ENCODE data around the gene CFHR2.

DNA sequence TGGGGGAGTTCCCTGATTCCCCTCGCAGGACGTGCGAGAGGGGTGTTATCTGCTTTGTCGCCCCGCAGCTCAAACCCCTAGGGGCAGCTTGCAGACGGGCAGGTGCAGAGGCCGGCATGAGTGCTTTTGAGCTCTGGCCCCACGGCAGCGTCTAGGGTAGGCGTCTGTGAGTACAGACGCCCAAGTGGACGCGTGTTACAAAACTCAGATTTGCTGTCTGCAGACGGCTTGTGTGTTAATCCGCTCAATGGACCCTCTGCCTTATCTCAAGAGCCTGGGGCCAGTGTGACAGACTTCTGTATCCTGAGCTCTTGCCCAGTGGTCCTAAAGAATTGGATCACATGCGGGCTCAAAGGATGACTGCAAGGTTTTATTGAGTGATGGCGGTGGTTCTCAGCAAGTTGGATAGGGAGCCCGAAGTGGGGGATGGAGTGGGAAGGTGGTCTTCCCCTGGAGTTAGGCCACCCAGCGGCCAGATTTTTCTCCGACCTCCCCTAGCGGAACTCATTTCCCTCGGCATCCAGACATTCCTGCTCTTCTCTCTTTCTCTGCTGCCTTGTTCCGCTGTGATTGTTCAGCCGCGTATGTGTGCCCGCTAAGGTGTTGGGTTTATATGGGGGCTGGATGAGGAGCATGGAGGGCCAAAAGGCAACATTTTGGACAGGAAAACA, 46.2 kb upstream of the CFHR2 start:
- no peak for TF ChIP-seq POLR2AphosphoS5 (IDR thresholded peaks at IDR 0.05)
- TF ChIP-seq, protein P1, sequence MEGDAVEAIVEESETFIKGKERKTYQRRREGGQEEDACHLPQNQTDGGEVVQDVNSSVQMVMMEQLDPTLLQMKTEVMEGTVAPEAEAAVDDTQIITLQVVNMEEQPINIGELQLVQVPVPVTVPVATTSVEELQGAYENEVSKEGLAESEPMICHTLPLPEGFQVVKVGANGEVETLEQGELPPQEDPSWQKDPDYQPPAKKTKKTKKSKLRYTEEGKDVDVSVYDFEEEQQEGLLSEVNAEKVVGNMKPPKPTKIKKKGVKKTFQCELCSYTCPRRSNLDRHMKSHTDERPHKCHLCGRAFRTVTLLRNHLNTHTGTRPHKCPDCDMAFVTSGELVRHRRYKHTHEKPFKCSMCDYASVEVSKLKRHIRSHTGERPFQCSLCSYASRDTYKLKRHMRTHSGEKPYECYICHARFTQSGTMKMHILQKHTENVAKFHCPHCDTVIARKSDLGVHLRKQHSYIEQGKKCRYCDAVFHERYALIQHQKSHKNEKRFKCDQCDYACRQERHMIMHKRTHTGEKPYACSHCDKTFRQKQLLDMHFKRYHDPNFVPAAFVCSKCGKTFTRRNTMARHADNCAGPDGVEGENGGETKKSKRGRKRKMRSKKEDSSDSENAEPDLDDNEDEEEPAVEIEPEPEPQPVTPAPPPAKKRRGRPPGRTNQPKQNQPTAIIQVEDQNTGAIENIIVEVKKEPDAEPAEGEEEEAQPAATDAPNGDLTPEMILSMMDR (IDR thresholded peaks at IDR 0.05) = no peak
- no peak for TF ChIP-seq POLR2A (IDR thresholded peaks at IDR 0.05)
- no peak for TF ChIP-seq EP300 (IDR thresholded peaks at IDR 0.05)
